OCI-LY3 (cell line): ENCODE data around the gene KRTAP10-8.

ENCODE experiments used
- H2AFZ ChIP-seq: fragments of 200-600, 300-600 bp; shearing (Covaris generic); 2 replicates; pipeline ENCODE4 v1.6.0; 2014; ENCODE audit warnings: antibody characterized with exemption, low read depth, low read length
- H3K27ac ChIP-seq: fragments of 200-600, 300-600 bp; sonication (generic); 2 replicates; pipeline ENCODE4 v1.5.1; 2014; ENCODE audit warnings: mild to moderate bottlenecking, low read length, moderate library complexity, mixed read lengths
- H3K27me3 ChIP-seq: fragments of 200-600, 300-600 bp; sonication (generic); 2 replicates; pipeline ENCODE4 v1.6.1; 2014; ENCODE audit warnings: low read depth, low read length, mixed read lengths
- H3K36me3 ChIP-seq: fragments of 200-600, 300-600 bp; sonication (generic); replicated peaks from 2 replicates; pipeline ENCODE3; 2014; ENCODE audit warnings: low read depth, low read length, mixed read lengths
- H3K4me1 ChIP-seq: fragments of 300-600, 200-600 bp; sonication (generic); 2 replicates; pipeline ENCODE4 v1.6.1; 2014; ENCODE audit warnings: low read length, mixed read lengths
- H3K4me2 ChIP-seq: fragments of 200-600, 300-600 bp; sonication (generic); 2 replicates; pipeline ENCODE4 v1.6.1; 2014; ENCODE audit warnings: low read length, mixed read lengths
- H3K4me3 ChIP-seq: fragments of 300-600, 200-600 bp; sonication (generic); 2 replicates; pipeline ENCODE4 v1.5.1; 2014; ENCODE audit warnings: antibody characterized with exemption, mild to moderate bottlenecking, low read length, moderate library complexity
- H3K79me2 ChIP-seq: fragments of 300-600, 200-600 bp; shearing (Covaris generic); 2 replicates; pipeline ENCODE4 v1.6.1; 2014; ENCODE audit warnings: mild to moderate bottlenecking, low read length, mixed read lengths
- H3K9ac ChIP-seq: fragments of 300-600, 200-600 bp; shearing (Covaris generic); 2 replicates; pipeline ENCODE4 v1.6.0; 2014; ENCODE audit warnings: mild to moderate bottlenecking, low read length, moderate library complexity
- H3K9me3 ChIP-seq: fragments of 200-600, 300-600 bp; shearing (Covaris generic); 2 replicates; pipeline ENCODE4 v1.6.1; 2014; ENCODE audit warnings: low read length, mixed read lengths; ENCODE audit not compliant: insufficient read depth
- H4K20me1 ChIP-seq: fragments of 200-600, 300-600 bp; sonication (generic); 2 replicates; pipeline ENCODE4 v1.6.1; 2016; ENCODE audit warnings: low read length, mixed read lengths; ENCODE audit not compliant: insufficient read depth
- EZH2phosphoT487 ChIP-seq: fragments of 200-600 bp; shearing (Covaris generic); IDR thresholded peaks from 2 replicates; pipeline ENCODE4 v1.6.1; 2018; ENCODE audit warnings: antibody characterized with exemption, mixed run types, low read depth
- TF ChIP-seq, protein P1 (sequence below): fragments of 200-600, 300-600 bp; sonication (generic); IDR thresholded peaks from 2 replicates; pipeline ENCODE4 v1.5.1; 2014; ENCODE audit warnings: antibody characterized with exemption, low read length, low read depth

The KRTAP10-8 gene

DNA sequence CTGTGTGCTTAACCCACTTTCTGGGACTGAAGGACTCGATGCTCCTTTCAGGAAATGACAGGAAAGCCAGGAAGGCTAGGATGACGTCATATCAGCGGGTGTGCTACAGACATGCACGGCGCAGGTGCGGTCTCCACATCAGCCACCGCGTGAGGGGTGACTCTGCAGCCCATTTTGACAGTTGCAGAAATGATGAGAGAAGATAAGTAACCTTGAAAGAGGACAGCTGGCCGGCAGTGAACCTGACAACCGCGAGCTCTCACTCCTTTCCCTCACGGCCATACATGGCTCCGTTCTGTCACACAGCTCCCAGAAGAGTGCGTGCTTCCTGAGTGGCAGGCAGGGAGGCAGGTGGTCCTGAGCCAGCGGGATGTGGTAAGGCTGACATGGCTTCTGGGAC lies 29.8 kb upstream of the KRTAP10-8 start:
- Histone ChIP-seq H3K4me3 (no peak overlapping the region), H3K27ac (no peak overlapping the region), H4K20me1 (no peaks in the 10 kb centered on the region), H3K4me1 (peaks cover 10% of the 10 kb centered on the region), H3K9ac (no peak overlapping the region), H3K79me2 (no peaks in the 10 kb centered on the region), H3K27me3 (peaks cover 9% of the 10 kb centered on the region; the same call in 1 of the 2 replicates), H3K9me3 (no peaks in the 10 kb centered on the region), H3K4me2 (no peak overlapping the region), H3K36me3 (no peaks in the 10 kb centered on the region), H2AFZ (no peak overlapping the region)
- no peak for TF ChIP-seq EZH2phosphoT487
- TF ChIP-seq, protein P1, sequence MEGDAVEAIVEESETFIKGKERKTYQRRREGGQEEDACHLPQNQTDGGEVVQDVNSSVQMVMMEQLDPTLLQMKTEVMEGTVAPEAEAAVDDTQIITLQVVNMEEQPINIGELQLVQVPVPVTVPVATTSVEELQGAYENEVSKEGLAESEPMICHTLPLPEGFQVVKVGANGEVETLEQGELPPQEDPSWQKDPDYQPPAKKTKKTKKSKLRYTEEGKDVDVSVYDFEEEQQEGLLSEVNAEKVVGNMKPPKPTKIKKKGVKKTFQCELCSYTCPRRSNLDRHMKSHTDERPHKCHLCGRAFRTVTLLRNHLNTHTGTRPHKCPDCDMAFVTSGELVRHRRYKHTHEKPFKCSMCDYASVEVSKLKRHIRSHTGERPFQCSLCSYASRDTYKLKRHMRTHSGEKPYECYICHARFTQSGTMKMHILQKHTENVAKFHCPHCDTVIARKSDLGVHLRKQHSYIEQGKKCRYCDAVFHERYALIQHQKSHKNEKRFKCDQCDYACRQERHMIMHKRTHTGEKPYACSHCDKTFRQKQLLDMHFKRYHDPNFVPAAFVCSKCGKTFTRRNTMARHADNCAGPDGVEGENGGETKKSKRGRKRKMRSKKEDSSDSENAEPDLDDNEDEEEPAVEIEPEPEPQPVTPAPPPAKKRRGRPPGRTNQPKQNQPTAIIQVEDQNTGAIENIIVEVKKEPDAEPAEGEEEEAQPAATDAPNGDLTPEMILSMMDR = no peak

- Histone ChIP-seq H4K20me1 (no peaks in the 10 kb centered on the region), H3K9ac (no peak overlapping the region), H3K4me3 (no peak overlapping the region), H3K79me2 (no peaks in the 10 kb centered on the region), H3K9me3 (no peaks in the 10 kb centered on the region), H3K4me1 (peaks cover 10% of the 10 kb centered on the region), H3K36me3 (no peaks in the 10 kb centered on the region), H3K27ac (no peak overlapping the region), H3K4me2 (peak overlapping the region; percentile 60), H2AFZ (no peak overlapping the region), H3K27me3 (peaks cover 9% of the 10 kb centered on the region; the same call in 1 of the 2 replicates)
- no peak for TF ChIP-seq EZH2phosphoT487
Measured at GRCh38 chr21:44583089-44583799, 28.6 kb upstream of the KRTAP10-8 start.

GRCh38 chr21:44583800-44584147 lies 28.1 kb upstream of the KRTAP10-8 start:
- no peaks in the 10 kb centered on the region for H3K9me3 ChIP-seq
- no peak overlapping the region for H2AFZ ChIP-seq
- peak overlapping the region; percentile 60 for H3K4me2 ChIP-seq

DNA sequence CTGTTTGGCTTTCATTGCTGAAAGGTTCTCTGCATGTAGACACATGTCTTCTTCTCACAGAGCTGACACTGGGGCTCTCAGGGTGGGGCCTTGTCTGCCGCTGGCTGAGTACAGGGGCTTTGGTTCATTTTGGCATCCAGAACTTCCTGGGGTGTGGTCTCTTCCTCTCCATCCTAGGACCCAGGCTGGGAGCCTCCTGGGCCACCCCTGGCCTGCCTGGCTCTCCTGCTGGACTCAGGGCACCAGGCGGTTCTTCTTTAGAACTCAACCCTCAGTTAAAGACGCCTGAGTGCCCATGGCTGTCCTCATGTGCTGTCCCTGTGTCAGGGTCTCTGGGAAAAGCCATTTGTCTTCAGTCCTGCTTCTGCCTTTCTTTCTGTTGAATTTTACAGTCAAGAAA lies 26.0 kb upstream of the KRTAP10-8 start:
- Histone ChIP-seq H3K4me3 (no peak overlapping the region), H3K9me3 (no peaks in the 10 kb centered on the region), H2AFZ (no peak overlapping the region), H4K20me1 (no peaks in the 10 kb centered on the region), H3K9ac (no peak overlapping the region), H3K27me3 (peaks cover 9% of the 10 kb centered on the region; the same call in 1 of the 2 replicates), H3K4me2 (no peak overlapping the region), H3K79me2 (no peaks in the 10 kb centered on the region), H3K4me1 (peaks cover 10% of the 10 kb centered on the region), H3K27ac (no peak overlapping the region), H3K36me3 (no peaks in the 10 kb centered on the region)
- no peak for TF ChIP-seq EZH2phosphoT487
- TF ChIP-seq, protein P1 = no peak

More at GRCh38 chr21:44583800-44584147, 28.1 kb upstream of the KRTAP10-8 start:
- Histone ChIP-seq H3K9ac (no peak overlapping the region), H3K36me3 (no peaks in the 10 kb centered on the region), H4K20me1 (no peaks in the 10 kb centered on the region), H3K27ac (no peak overlapping the region), H3K27me3 (peaks cover 9% of the 10 kb centered on the region; the same call in 1 of the 2 replicates), H3K79me2 (no peaks in the 10 kb centered on the region), H3K4me3 (0 out of 2 replicates have a peak overlapping the region, but pooled peaks have one; percentile 10), H3K4me1 (peaks cover 10% of the 10 kb centered on the region)
- TF ChIP-seq, protein P1 = no peak
- no peak for TF ChIP-seq EZH2phosphoT487
